ENCODE data around the gene ZCRB1.
A peak's percentile ranks its signal among the peaks of the same experiment; 100 is the strongest.

ZCRB1 gene

DNA sequence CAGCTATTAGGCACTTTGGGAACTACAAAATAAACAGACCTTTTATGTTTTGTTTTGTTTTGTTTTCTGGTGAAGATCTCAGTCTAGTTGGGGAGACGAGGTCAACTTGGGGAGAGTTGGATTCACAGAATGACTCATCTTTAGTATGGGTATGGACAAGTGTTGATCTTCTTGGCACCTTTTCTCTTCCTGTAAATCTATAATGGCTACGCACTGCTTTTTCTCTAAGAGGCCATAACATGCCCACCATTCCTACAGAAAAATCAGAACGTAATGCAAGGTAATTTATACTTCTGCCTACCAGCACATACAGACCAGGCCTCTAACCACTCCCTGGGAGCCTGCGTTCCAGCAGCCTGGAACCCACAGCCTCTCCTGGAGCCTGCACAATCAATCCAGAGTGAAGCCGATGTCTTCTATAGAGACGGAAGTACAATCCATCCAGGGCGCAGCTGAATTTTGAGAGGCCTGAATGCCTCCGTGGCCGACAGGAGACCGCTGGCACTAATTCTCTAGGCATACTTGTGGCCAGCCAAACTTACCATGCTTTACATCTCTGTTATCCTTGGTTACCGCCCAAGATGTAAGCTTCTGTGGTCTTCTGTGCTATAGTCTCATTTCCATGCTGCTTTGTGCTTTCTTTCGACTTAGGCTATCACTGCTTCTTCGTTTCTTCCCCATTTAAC lies 790 bp upstream of the ZCRB1 start:
- TF ChIP-seq CTCF (conservative IDR thresholded peaks at IDR 0.05; ENCODE audit: low read depth, low read length) = no peak
- DNase-seq (ENCODE audit: low read depth) = no peak
- peak overlapping the region; percentile 85 for H3K4me3 ChIP-seq (ENCODE audit: low read length)

GRCh38 chr12:42325326-42325652 lies 605 bp downstream of the ZCRB1 start:
- peak overlapping the region; percentile 85 for H3K4me3 ChIP-seq (ENCODE audit: low read length)
- DNase-seq (ENCODE audit: low read depth) = no peak
- no peak for TF ChIP-seq CTCF (conservative IDR thresholded peaks at IDR 0.05; ENCODE audit: low read depth, low read length)

DNA sequence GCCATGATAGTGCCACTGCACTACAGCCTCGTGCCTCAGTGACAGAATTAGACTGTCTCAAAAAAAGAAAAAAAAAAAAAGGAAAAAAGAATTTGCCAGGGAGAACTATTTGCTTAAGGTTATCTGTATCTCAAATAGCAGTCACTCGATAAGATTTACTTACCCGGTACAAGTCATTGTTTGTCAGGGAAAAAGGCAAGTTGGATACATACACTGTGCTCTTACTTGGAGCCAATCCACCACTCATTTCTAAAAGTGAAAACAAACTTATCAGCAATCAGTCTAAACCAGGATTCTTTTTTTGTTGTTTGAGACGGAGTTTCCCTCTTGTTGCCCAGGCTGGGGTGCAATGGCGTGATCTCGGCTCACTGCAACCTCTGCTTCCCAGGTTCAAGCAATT lies 2.0 kb downstream of the ZCRB1 start:
- DNase-seq (ENCODE audit: low read depth) = no peak
- H3K4me3 ChIP-seq (ENCODE audit: low read length) = no peak overlapping the region
- no peak for TF ChIP-seq CTCF (conservative IDR thresholded peaks at IDR 0.05; ENCODE audit: low read depth, low read length)

DNA sequence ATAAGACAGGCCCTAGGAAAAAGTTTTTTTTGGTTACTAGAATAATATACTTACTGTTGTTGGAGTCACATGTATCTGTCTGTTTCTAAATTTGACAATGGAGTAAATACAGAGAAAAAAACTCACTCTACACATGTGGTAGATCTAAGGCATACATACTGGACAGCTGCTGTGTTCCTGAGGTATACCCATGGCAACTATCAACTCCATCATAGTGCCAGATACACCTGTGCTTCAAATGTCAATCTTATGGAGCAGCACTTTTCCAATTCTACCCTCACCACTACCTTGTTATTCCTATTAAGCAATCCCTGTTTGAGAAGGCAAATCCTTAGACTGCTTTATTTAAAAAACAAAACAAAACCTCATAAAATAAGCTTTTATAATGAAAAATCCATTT lies 3.3 kb downstream of the ZCRB1 start:
- H3K4me3 ChIP-seq (ENCODE audit: low read length) = no peak overlapping the region
- DNase-seq (ENCODE audit: low read depth) = no peak
- no peak for TF ChIP-seq CTCF (conservative IDR thresholded peaks at IDR 0.05; ENCODE audit: low read depth, low read length)

GRCh38 chr12:42320796-42321195 lies 5.1 kb downstream of the ZCRB1 start:
- H3K4me3 ChIP-seq (ENCODE audit: low read length) = no peak overlapping the region
- TF ChIP-seq CTCF (conservative IDR thresholded peaks at IDR 0.05; ENCODE audit: low read depth, low read length) = no peak
- no peak for DNase-seq (ENCODE audit: low read depth)

GRCh38 chr12:42315108-42315507 lies 10.8 kb downstream of the ZCRB1 start:
- DNase-seq (ENCODE audit: low read depth) = no peak
- no peak for TF ChIP-seq CTCF (conservative IDR thresholded peaks at IDR 0.05; ENCODE audit: low read depth, low read length)
- no peak overlapping the region for H3K4me3 ChIP-seq (ENCODE audit: low read length)

DNA sequence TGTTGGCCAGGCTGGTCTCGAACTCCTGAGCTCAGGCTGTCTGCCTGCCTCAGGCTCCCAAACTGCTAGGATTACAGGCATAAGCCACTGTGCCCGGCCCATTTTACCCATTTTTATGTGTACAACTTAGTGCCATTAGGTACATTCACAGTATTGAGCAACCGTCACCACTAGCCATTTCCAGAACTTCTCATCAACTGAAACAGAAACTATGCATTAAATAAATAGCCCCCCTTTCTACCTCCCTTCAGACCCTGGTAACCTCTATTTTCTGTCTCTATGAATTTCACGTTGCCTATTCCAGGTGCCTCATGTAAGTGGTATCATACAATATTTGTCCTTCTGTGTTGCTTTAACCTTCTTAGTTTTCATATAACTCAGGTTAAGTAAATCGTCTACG lies 15.9 kb downstream of the ZCRB1 start:
- no peak for DNase-seq (ENCODE audit: low read depth)
- no peak for TF ChIP-seq CTCF (conservative IDR thresholded peaks at IDR 0.05; ENCODE audit: low read depth, low read length)
- H3K4me3 ChIP-seq (ENCODE audit: low read length) = no peak overlapping the region

Data from retinal pigment epithelial cell (primary cell).